Mesothelial cell of epicardium (in vitro differentiated cells): ENCODE data around the gene ZBTB24. TPM values are rescaled to one million over a fixed set of nuclear protein-coding genes. Genes with fewer than 3 reads are reported as not detected.

ENCODE experiments used
- DNase-seq, 2 experiments: peaks; one replicate each; pipeline ENCODE4 v3.0.0; 2021; ENCODE audit warnings: low spot score in 2 of 2; ENCODE audit not compliant: unreplicated experiment in 2 of 2
- H3K27ac Mint-ChIP-seq: 2 replicates; pipeline ENCODE4 v1.8.0; 2021; ENCODE audit warnings: mixed read lengths
- H3K27me3 Mint-ChIP-seq: 2 replicates; pipeline ENCODE4 v1.8.0; 2021; ENCODE audit warnings: low read depth, mixed read lengths
- H3K36me3 Mint-ChIP-seq: 2 replicates; pipeline ENCODE4 v1.8.0; 2021; ENCODE audit warnings: mixed read lengths
- H3K4me1 Mint-ChIP-seq: 2 replicates; pipeline ENCODE4 v1.8.0; 2021; ENCODE audit warnings: mixed read lengths
- H3K4me3 Mint-ChIP-seq: 2 replicates; pipeline ENCODE4 v1.8.0; 2021; ENCODE audit warnings: mild to moderate bottlenecking, moderate library complexity, mixed read lengths
- H3K9me3 Mint-ChIP-seq: 2 replicates; pipeline ENCODE4 v1.8.0; 2021; ENCODE audit warnings: mixed read lengths
- CTCF ChIP-seq: fragments of 200-600 bp; sonication (generic); IDR thresholded peaks from one replicate; pipeline ENCODE4 v1.5.0; 2021; ENCODE audit warnings: antibody characterized with exemption; ENCODE audit not compliant: unreplicated experiment
- total RNA-seq: library from RNA; stranded (reverse); gene quantifications from 3 replicates; pipeline ENCODE4 v1.2.1, GENCODE V29; 2021

ZBTB24 gene
- total RNA-seq, 1 donor from 2014 or later = 9.1 TPM

GRCh38 chr6:109429496-109429895 is 53.5 kb downstream of the ZBTB24 start:
- Mint-ChIP-seq H3K36me3 (no peaks in the 10 kb centered on the region), H3K27me3 (no peaks in the 10 kb centered on the region), H3K9me3 (no peaks in the 10 kb centered on the region), H3K4me3 (no peak overlapping the region), H3K4me1 (peaks cover 5% of the 10 kb centered on the region), H3K27ac (no peak overlapping the region)
- no peak for DNase-seq
- TF ChIP-seq CTCF = no peak

- H3K9me3 Mint-ChIP-seq = no peaks in the 10 kb centered on the region
- no peak overlapping the region for H3K27ac Mint-ChIP-seq
- H3K36me3 Mint-ChIP-seq = no peaks in the 10 kb centered on the region
- H3K4me1 Mint-ChIP-seq = peaks cover 5% of the 10 kb centered on the region
- DNase-seq = no peak
- TF ChIP-seq CTCF = no peak
- H3K4me3 Mint-ChIP-seq = no peak overlapping the region
- no peaks in the 10 kb centered on the region for H3K27me3 Mint-ChIP-seq
Observed at GRCh38 chr6:109428889-109429477, 54.0 kb downstream of the ZBTB24 start.

- no peak overlapping the region for H3K4me3 Mint-ChIP-seq
- no peak for TF ChIP-seq CTCF
- H3K36me3 Mint-ChIP-seq = no peaks in the 10 kb centered on the region
- H3K27me3 Mint-ChIP-seq = no peaks in the 10 kb centered on the region
- DNase-seq = no peak
- peaks cover 5% of the 10 kb centered on the region for H3K4me1 Mint-ChIP-seq
- no peaks in the 10 kb centered on the region for H3K9me3 Mint-ChIP-seq
- no peak overlapping the region for H3K27ac Mint-ChIP-seq
Observed at GRCh38 chr6:109424946-109425345, 58.1 kb downstream of the ZBTB24 start.

- no peak overlapping the region for H3K4me3 Mint-ChIP-seq
- H3K27me3 Mint-ChIP-seq = no peaks in the 10 kb centered on the region
- H3K27ac Mint-ChIP-seq = no peak overlapping the region
Observed at GRCh38 chr6:109421184-109421583, 61.8 kb downstream of the ZBTB24 start.

GRCh38 chr6:109420751-109421150 is 62.3 kb downstream of the ZBTB24 start:
- Mint-ChIP-seq H3K27ac (no peak overlapping the region), H3K4me3 (no peak overlapping the region), H3K4me1 (no peaks in the 10 kb centered on the region), H3K36me3 (no peaks in the 10 kb centered on the region), H3K9me3 (no peaks in the 10 kb centered on the region), H3K27me3 (no peaks in the 10 kb centered on the region)
- DNase-seq = no peak
- no peak for TF ChIP-seq CTCF

More at GRCh38 chr6:109421184-109421583, 61.8 kb downstream of the ZBTB24 start:
- Mint-ChIP-seq H3K4me1 (no peaks in the 10 kb centered on the region), H3K36me3 (no peaks in the 10 kb centered on the region), H3K9me3 (no peaks in the 10 kb centered on the region)
- no peak for TF ChIP-seq CTCF
- DNase-seq = no peak

- Mint-ChIP-seq H3K36me3 (peaks cover 4% of the 10 kb centered on the region), H3K4me1 (no peaks in the 10 kb centered on the region), H3K27ac (no peak overlapping the region), H3K9me3 (peaks cover 14% of the 10 kb centered on the region), H3K4me3 (no peak overlapping the region), H3K27me3 (no peaks in the 10 kb centered on the region)
- DNase-seq = no peak
- TF ChIP-seq CTCF = no peak
Observed at GRCh38 chr6:109417646-109418045, 65.4 kb downstream of the ZBTB24 start.
